GM23248 (cell line): ENCODE data around the gene ADORA1. TPM values are rescaled to one million over a fixed set of nuclear protein-coding genes. Genes with fewer than 3 reads are reported as not detected.

Experiments
- DNase-seq: peaks from one replicate; pipeline ENCODE4 v3.0.0-alpha.2; 2015
- H2AFZ ChIP-seq: fragments of 200-600 bp; sonication (generic); 2 replicates; pipeline ENCODE4 v1.6.1; 2016; ENCODE audit warnings: antibody characterized with exemption
- H3F3A ChIP-seq: fragments of 200-600 bp; sonication (generic); 2 replicates; pipeline ENCODE4 v1.6.1; 2016; ENCODE audit warnings: mild to moderate bottlenecking, antibody characterized with exemption, mixed run types; ENCODE audit not compliant: insufficient read depth
- H3K27ac ChIP-seq: fragments of 200-600 bp; sonication (generic); 2 replicates; pipeline ENCODE4 v1.5.1; 2016; ENCODE audit warnings: mild to moderate bottlenecking
- H3K27me3 ChIP-seq: fragments of 200-600 bp; sonication (generic); replicated peaks from 2 replicates; pipeline ENCODE4 v1.6.1; 2016; ENCODE audit warnings: mild to moderate bottlenecking; ENCODE audit not compliant: insufficient read depth
- H3K36me3 ChIP-seq: fragments of 200-600 bp; sonication (generic); 2 replicates; pipeline ENCODE4 v1.6.1; 2016; ENCODE audit warnings: low read depth, mild to moderate bottlenecking
- H3K4me1 ChIP-seq: fragments of 200-600 bp; sonication (generic); 2 replicates; pipeline ENCODE4 v1.6.1; 2016; ENCODE audit warnings: mild to moderate bottlenecking; ENCODE audit not compliant: insufficient read depth
- H3K4me2 ChIP-seq: fragments of 200-600 bp; sonication (generic); one replicate; pipeline ENCODE4 v1.6.1; 2016; ENCODE audit warnings: mild to moderate bottlenecking; ENCODE audit not compliant: unreplicated experiment
- H3K4me3 ChIP-seq: fragments of 200-600 bp; sonication (generic); 2 replicates; pipeline ENCODE4 v1.5.1; 2016; ENCODE audit warnings: mild to moderate bottlenecking
- H3K79me2 ChIP-seq: fragments of 200-600 bp; sonication (generic); 2 replicates; pipeline ENCODE4 v1.6.1; 2016; ENCODE audit warnings: mild to moderate bottlenecking; ENCODE audit not compliant: insufficient read depth
- H3K9ac ChIP-seq: fragments of 200-600 bp; sonication (generic); 2 replicates; pipeline ENCODE4 v1.6.1; 2016; ENCODE audit warnings: mild to moderate bottlenecking
- H3K9me2 ChIP-seq: fragments of 200-600 bp; sonication (generic); 2 replicates; pipeline ENCODE4 v1.6.1; 2016; ENCODE audit warnings: mixed run types, mild to moderate bottlenecking, moderate library complexity; ENCODE audit not compliant: insufficient read depth
- H3K9me3 ChIP-seq: fragments of 200-600 bp; sonication (generic); one replicate; pipeline ENCODE4 v1.6.1; 2017; ENCODE audit warnings: low read depth
- H4K20me1 ChIP-seq: fragments of 200-600 bp; sonication (generic); 2 replicates; pipeline ENCODE4 v1.6.0; 2016; ENCODE audit not compliant: insufficient read depth
- EZH2 ChIP-seq: fragments of 200-600 bp; sonication (generic); IDR thresholded peaks from 2 replicates; pipeline ENCODE4 v1.6.1; 2018; ENCODE audit warnings: antibody characterized with exemption, mild to moderate bottlenecking; ENCODE audit not compliant: insufficient read depth, poor library complexity, severe bottlenecking
- EZH2phosphoT487 ChIP-seq: fragments of 200-600 bp; sonication (generic); IDR thresholded peaks from 2 replicates; pipeline ENCODE4 v1.6.1; 2018; ENCODE audit warnings: antibody characterized with exemption, moderate library complexity, mild to moderate bottlenecking, low read depth; ENCODE audit not compliant: insufficient read depth
- WGBS, 2 experiments: methylation state at CpG; one replicate each; pipeline ENCODE4 v1.1.6; 2015 to 2017; ENCODE audit warnings: low lambda C conversion rate in 2 of 2, low coverage in 1 of 2; ENCODE audit errors: missing lambda C conversion rate in 2 of 2; 5-methylcytosine and 5-hydroxymethylcytosine counted together
- in situ Hi-C: fragments of 300-500 bp; cut with MboI; formaldehyde crosslinking; loops from 2 replicates; pipeline ENCODE4 v1.15.0; 2020
- polyA plus RNA-seq: library from polyadenylated mRNA; unstranded; fragments of >200 nt; fragmentation: Nextera tagmentation; extraction: Ambion mirVana; gene quantifications from 2 replicates; pipeline ENCODE4 v1.2.1, GENCODE V29; 2016
- total RNA-seq: library from RNA; depleted of rRNA; stranded (reverse); fragments of >200 nt; shearing (Covaris generic); gene quantifications from 2 replicates; pipeline ENCODE4 v1.2.3, GENCODE V29; 2014

ADORA1 gene
- total and polyA plus RNA-seq, 2 experiments from 2014 or later = 2.2 to 5.8 TPM

DNA sequence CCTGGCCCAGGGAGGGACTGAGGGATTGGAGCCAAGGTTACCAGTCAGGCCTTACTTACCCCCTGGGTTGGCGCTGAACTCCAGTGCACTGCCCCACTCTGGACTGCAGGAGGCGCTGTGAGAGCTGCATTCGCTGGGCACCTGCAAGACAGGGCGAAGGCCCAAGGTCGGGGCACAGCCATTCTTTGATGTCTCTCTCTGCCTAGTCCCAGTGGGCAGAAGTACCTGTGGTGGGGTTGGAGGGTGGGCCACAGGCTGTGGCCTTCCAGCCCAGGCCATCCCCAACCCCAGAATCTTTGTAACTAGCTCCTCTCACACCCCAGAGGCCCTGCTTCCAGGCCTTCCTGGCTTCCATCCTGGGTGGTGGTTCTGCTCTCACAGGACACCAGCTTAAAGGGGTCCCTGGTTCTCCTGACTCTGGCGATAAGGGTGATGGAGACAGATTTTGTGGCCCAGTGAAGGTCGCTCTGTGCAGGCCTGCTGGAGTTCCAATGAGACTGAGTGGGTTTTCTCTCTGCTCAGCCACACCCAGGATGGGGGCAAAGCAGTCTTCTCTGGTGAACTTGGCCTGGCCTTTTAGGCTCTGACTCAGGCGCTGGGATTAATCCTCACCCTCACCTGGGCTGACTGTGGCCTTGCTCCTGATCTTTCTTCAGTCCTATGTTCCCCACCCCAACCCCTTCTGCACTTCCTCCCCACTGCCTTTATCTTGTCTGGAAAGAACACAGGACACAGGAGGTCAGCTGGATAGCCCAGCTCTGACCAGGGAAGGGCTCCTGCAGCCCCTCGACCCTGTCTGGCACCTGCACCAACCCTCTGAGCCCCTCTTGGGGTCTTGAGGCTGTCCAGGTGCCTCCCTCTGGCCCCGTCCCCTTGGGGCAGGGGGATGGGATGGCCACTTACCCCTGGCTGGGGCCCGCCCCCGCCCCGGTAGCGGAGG, 42.7 kb upstream of the ADORA1 start:
- H3K36me3 ChIP-seq = no peaks in the 10 kb centered on the region
- no peaks in the 10 kb centered on the region for H3K79me2 ChIP-seq
- H3K9me2 ChIP-seq = no peaks in the 10 kb centered on the region
- in situ Hi-C loops = no loop called here
- H3K4me1 ChIP-seq = no peaks in the 10 kb centered on the region
- no peak overlapping the region for H3K9ac ChIP-seq
- no peak for DNase-seq
- H4K20me1 ChIP-seq = no peaks in the 10 kb centered on the region
- H3K27ac ChIP-seq = no peak overlapping the region
- H3K9me3 ChIP-seq = no peaks in the 10 kb centered on the region
- H3F3A ChIP-seq = no peaks in the 10 kb centered on the region
- 88 to 91% methylated on average over 13 to 14 of the region's 14 CpGs for WGBS, 2 experiments
- H3K4me3 ChIP-seq = no peak overlapping the region
- no peak overlapping the region for H3K4me2 ChIP-seq
- TF ChIP-seq EZH2phosphoT487 = no peak
- no peak for TF ChIP-seq EZH2
- no peaks in the 10 kb centered on the region for H3K27me3 ChIP-seq
- H2AFZ ChIP-seq = no peak overlapping the region

DNA sequence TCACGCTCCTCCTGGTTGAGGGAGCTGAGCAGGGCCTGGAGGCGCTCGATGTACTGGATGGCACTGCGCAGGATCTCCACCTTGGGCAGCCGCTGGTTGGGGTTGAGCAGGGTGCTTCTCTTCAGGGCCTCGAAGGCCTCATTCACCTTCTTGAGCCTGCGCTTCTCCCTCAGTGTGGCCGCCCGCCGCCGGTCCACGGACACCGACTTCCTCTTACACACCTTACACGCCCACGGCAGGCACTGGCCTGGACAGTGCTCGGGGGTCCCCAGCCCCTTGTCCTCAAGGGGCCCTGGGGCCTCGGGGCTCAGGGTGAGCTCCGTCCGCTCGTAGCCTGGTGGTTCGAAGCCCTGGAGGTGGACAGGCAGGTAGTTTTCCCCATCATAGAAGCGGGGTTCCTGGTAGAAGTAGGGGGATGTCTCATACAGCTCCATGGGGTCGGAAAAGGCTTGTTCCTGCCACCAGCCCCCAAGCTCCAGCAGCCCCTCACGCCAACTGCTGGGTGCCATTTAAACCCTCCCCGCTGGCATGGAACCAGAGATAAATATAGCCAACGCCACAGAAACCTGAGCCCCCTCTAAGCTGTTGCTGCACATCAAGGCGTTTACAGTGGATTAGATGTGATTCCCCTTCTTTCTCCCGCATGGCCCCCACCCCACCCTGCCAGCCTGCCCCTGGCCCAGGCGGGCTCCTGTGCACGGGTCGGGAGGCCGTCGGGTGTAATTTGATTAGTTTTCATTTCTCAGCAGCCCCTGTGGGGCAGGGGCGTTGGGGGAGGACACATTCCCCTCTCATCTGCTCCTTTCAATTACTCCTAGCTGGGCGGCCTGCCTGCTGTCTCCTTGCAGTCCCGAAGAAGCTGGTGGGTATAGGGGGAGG, 41.8 kb upstream of the ADORA1 start, which contains the start of gene MYOG:
Gene MYOG, minus strand, starts transcription at position 485 of the 879 bp plus-strand sequence. Its CDS starts 51 bp downstream, at position 434.
- H3K9me3 ChIP-seq = no peaks in the 10 kb centered on the region
- no peaks in the 10 kb centered on the region for H4K20me1 ChIP-seq
- H3K4me1 ChIP-seq = no peaks in the 10 kb centered on the region
- no peaks in the 10 kb centered on the region for H3K79me2 ChIP-seq
- DNase-seq = no peak
- no peaks in the 10 kb centered on the region for H3K36me3 ChIP-seq
- no peak for TF ChIP-seq EZH2phosphoT487
- TF ChIP-seq EZH2 = no peak
- no peak within 1 kb of the TSS for H3K4me2 ChIP-seq
- no peaks in the 10 kb centered on the region for H3K9me2 ChIP-seq
- H3F3A ChIP-seq = no peaks in the 10 kb centered on the region
- in situ Hi-C loops = no loop called here
- H3K4me3 ChIP-seq = no peak within 1 kb of the TSS
- no peaks in the 10 kb centered on the region for H3K27me3 ChIP-seq
- H3K27ac ChIP-seq = no peak within 1 kb of the TSS
- no peak within 1 kb of the TSS for H3K9ac ChIP-seq
- no peak within 1 kb of the TSS for H2AFZ ChIP-seq
- WGBS, 2 experiments = 77 to 81% methylated on average over 32 to 36 of the region's 36 CpGs

DNA sequence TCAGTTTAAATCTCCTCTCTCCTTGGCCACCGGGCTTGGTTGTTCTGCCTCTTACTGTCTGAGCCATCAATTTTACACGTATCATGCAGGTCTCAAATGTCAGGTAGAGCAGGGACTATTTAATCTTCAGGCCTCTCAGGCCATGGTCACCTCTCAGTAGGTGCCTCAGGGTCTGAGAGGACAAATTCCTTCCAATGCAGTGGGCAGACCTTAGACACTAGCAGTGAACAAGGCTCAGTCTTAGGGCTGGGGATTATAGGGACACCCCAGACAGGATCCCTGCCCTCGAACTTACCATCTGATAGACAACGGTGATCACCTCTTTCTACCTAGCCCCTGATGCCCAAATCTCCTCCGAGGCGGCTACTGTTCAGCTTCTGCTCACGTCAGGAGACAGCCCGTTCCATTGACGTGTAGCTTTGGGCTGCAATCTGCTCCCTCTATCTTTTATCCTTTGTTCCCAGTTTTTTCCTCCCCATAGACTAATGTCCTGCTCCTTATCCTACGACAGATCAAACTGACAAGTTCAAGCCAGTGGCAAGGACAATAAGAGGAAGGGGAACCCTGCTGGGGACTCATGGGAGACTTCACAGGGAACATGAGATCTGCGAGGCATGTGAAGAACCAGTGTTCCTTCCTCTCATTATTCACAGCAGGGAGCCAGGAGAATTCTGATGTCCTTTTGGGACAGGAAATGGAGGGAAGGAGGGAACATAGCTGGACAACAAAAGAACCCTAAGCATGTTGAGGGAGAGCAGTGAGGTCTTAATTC, 40.3 kb upstream of the ADORA1 start:
- no peak overlapping the region for H3K9ac ChIP-seq
- no peaks in the 10 kb centered on the region for H4K20me1 ChIP-seq
- H3K9me2 ChIP-seq = no peaks in the 10 kb centered on the region
- no peak overlapping the region for H2AFZ ChIP-seq
- no peak overlapping the region for H3K4me2 ChIP-seq
- in situ Hi-C loops = no loop called here
- no peaks in the 10 kb centered on the region for H3F3A ChIP-seq
- H3K9me3 ChIP-seq = no peaks in the 10 kb centered on the region
- no peaks in the 10 kb centered on the region for H3K27me3 ChIP-seq
- no peaks in the 10 kb centered on the region for H3K36me3 ChIP-seq
- DNase-seq = no peak
- H3K4me3 ChIP-seq = no peak overlapping the region
- TF ChIP-seq EZH2phosphoT487 (no peak), EZH2 (no peak)
- H3K79me2 ChIP-seq = no peaks in the 10 kb centered on the region
- H3K4me1 ChIP-seq = no peaks in the 10 kb centered on the region
- no peak overlapping the region for H3K27ac ChIP-seq
- WGBS, 2 experiments = 76 to 81% methylated on average over 11 of the region's 11 CpGs

DNA sequence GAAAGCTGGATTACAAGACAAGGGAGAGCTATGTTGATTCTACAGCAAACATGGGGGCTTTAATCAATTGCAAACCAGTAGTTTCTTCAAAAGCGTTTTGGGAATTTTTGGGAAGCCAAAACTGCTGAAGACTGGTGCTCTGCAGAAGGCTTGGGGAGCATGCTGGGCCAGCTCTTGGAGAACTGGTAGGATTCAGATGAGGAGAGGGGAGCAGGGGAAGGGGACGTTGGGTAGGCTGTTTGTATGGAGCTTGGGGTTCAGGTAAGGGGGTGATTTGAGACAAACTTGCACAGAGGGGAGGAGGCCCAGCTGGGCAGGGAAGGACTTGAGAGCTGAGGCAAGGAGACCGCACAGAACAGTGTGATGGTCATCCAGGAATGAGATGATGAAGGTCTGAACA, 39.1 kb upstream of the ADORA1 start:
- H3K4me1 ChIP-seq = no peaks in the 10 kb centered on the region
- in situ Hi-C loops = no loop called here
- WGBS, 2 experiments = 56 to 59% methylated on average over 3 of the region's 3 CpGs

More for the DNA sequence above, 39.1 kb upstream of the ADORA1 start:
- Histone ChIP-seq H4K20me1 (no peaks in the 10 kb centered on the region), H3K9me3 (no peaks in the 10 kb centered on the region), H3F3A (no peaks in the 10 kb centered on the region), H2AFZ (no peak overlapping the region), H3K36me3 (no peaks in the 10 kb centered on the region), H3K4me2 (no peak overlapping the region), H3K9me2 (no peaks in the 10 kb centered on the region), H3K79me2 (no peaks in the 10 kb centered on the region), H3K9ac (no peak overlapping the region), H3K4me3 (no peak overlapping the region), H3K27me3 (peaks cover 8% of the 10 kb centered on the region; the same call in 1 of the 2 replicates), H3K27ac (no peak overlapping the region)
- no peak for DNase-seq
- TF ChIP-seq EZH2 = no peak
- no peak for TF ChIP-seq EZH2phosphoT487
